Heart left ventricle (tissue), 13 donors: ENCODE data around the gene ANKRD24.

ENCODE experiments used
- POLR2A ChIP-seq, 2 donors: fragments of 450-650 bp; IDR thresholded peaks; one replicate each; pipeline ENCODE4 v1.6.1; 2017; ENCODE audit warnings: antibody characterized with exemption in 2 of 2, mild to moderate bottlenecking in 2 of 2, moderate library complexity in 2 of 2
- TF ChIP-seq, protein P1 (sequence below), 12 donors: fragments of 200-600 bp; sonication (generic) in 4 of 12; IDR thresholded peaks; one replicate each; pipeline versions ENCODE4 v1.5.0 to v1.8.0; 2018 to 2022; ENCODE audit warnings: antibody characterized with exemption in 12 of 12, mild to moderate bottlenecking in 5 of 12
- donor health status: ischemic (EF 13 %, LVEDD 7.1; RV severe dilation, severe dysfunction).
- donor health status: DM: no; HTN: yes; CAD: no.
- donor health status: DM: no; HTN: no; CAD: no.
- donor health status: ischemic (EF 25% LVEDD 6.9; RV normal size, moderate dysfunction).
- donor health status: ischemic (EF 25% LVEDD 5.7; RV mildly dilated, moderate dysfunction).
- donor health status: ischemic (EF 35%, LVEDD 5.7; RV mildly dilated, moderate dysfunction).
- donor health status: nonischemic (EF 11% LVEDD 7.7; RV severe dilation, severe dysfunction).
- donor health status: DM: yes; HTN: yes; CAD: no.
- donor health status: PGD.
- donor health status: ischemic (EF 29% LVEDD 5.4; RV normal size, mild dysfunction).
- donor health status: nonischemic (EF 23%, LVEDD 6.1; RV moderate dilation, normal function).

DNA sequence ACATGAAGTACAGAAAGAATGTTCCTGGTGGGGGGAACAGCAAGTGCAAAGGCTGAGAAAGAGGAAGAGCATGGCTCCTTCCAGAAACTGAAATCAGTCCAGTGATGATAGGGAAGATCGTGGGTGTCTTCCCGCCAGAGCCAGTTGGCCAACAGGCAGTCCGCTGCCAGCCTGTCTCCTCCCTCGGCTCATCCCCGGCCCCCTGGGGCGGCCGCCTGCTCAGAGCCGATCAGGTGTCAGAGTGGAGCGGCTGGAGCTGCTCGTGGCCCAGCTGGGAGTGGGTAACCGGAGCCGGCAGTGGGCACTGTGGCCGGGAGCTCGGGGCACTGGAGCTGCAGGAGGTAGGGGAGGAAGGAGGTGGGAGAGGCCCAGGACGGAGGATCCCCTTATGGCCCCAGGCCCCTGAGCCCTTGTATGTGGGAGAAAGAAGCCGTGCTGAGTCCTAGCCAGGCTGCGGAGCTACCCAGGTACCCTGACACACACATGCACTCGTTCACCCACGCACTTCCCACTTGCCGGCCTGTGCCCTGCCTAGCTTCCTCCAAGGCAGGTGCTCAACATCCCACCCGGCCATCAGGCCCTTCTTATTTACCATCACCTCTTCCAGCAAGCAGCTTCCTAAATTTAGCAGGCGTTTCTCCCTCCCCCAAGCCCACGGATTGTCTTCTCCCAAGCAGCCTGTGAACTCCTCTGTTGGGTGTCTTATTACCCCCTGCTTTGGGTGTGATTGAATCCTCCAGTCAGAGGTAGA lies 1.7 kb downstream of the ANKRD24 start:
- TF ChIP-seq, protein P1, sequence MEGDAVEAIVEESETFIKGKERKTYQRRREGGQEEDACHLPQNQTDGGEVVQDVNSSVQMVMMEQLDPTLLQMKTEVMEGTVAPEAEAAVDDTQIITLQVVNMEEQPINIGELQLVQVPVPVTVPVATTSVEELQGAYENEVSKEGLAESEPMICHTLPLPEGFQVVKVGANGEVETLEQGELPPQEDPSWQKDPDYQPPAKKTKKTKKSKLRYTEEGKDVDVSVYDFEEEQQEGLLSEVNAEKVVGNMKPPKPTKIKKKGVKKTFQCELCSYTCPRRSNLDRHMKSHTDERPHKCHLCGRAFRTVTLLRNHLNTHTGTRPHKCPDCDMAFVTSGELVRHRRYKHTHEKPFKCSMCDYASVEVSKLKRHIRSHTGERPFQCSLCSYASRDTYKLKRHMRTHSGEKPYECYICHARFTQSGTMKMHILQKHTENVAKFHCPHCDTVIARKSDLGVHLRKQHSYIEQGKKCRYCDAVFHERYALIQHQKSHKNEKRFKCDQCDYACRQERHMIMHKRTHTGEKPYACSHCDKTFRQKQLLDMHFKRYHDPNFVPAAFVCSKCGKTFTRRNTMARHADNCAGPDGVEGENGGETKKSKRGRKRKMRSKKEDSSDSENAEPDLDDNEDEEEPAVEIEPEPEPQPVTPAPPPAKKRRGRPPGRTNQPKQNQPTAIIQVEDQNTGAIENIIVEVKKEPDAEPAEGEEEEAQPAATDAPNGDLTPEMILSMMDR (IDR thresholded peaks at IDR 0.05) = no peak
- no peak for TF ChIP-seq POLR2A (IDR thresholded peaks at IDR 0.05)
